Aorta (tissue), 5 donors: ENCODE data around the gene SPOP. TPM values are rescaled to one million over a fixed set of nuclear protein-coding genes. Genes with fewer than 3 reads are reported as not detected.

Source experiments
- ATAC-seq: fragments of 200-7000 bp; cut with Tn5 transposase; one replicate; pipeline ENCODE4 v1.9.1; 2022; ENCODE audit warnings: moderate library complexity; ENCODE audit not compliant: low FRiP score
- DNase-seq, 2 donors: peaks; one replicate each; pipeline ENCODE4 v3.0.0-alpha.2; 2020
- H3K27ac ChIP-seq, 2 donors: one replicate each; pipeline ENCODE4 v1.5.1; 2013; ENCODE audit warnings: low read length in 2 of 2, mild to moderate bottlenecking in 2 of 2, moderate library complexity in 2 of 2, control low read depth in 1 of 2, inconsistent platforms in 1 of 2, low read depth in 1 of 2
- H3K27me3 ChIP-seq, 2 donors: one replicate each; pipeline ENCODE4 v1.6.1; 2013; ENCODE audit warnings: control low read depth in 1 of 2, low read length in 1 of 2, mild to moderate bottlenecking in 1 of 2, moderate library complexity in 1 of 2; ENCODE audit not compliant: insufficient read depth in 2 of 2, control insufficient read depth in 1 of 2
- H3K36me3 ChIP-seq, 2 donors: one replicate each; pipeline ENCODE4 v1.6.1; 2013; ENCODE audit warnings: control low read depth in 1 of 2, low read length in 1 of 2, mild to moderate bottlenecking in 1 of 2; ENCODE audit not compliant: insufficient read depth in 2 of 2, control insufficient read depth in 1 of 2
- H3K4me1 ChIP-seq, 2 donors: one replicate each; pipeline ENCODE4 v1.6.1; 2013; ENCODE audit warnings: low read length in 2 of 2, control low read depth in 1 of 2, mild to moderate bottlenecking in 1 of 2, moderate library complexity in 1 of 2; ENCODE audit not compliant: insufficient read depth in 2 of 2, control insufficient read depth in 1 of 2
- H3K4me3 ChIP-seq, 2 donors: one replicate each; pipeline ENCODE4 v1.5.1; 2013; ENCODE audit warnings: low read length in 2 of 2, control low read depth in 1 of 2, mild to moderate bottlenecking in 1 of 2
- H3K9me3 ChIP-seq: one replicate; pipeline ENCODE4 v1.6.1; 2013; ENCODE audit warnings: mild to moderate bottlenecking, low read length; ENCODE audit not compliant: control insufficient read depth
- WGBS, 2 donors: extraction: QIAGEN DNeasy Blood & Tissue Kit; methylation state at CpG; one replicate each; pipeline ENCODE4 v1.1.7; 2013; 5-methylcytosine and 5-hydroxymethylcytosine counted together
- intact Hi-C, 2 donors: fragments of 100-400 bp; cut with DNase I; formaldehyde crosslinking; loops; one replicate each; pipeline versions ENCODE4 v1.14.2 to v1.15.0; 2022
- polyA plus RNA-seq, 2 donors: library from polyadenylated mRNA; stranded (reverse); fragments of 200-250 nt; gene quantifications; one replicate each; pipeline ENCODE4 v1.2.3, GENCODE V29; 2013
- total RNA-seq, 2 donors: library from RNA; stranded (reverse); fragmentation: NEBNext Ultra II Directional; extraction: Animal tissue kit (Norgen Biotek cat#: 25700); gene quantifications; one replicate each; pipeline ENCODE4 v1.2.1, GENCODE V29; 2021
- donor health status: healthy with polysubstance abuse.
- donor health status: Bipolar disorder and iron deficiency.
- donor health status: DM: no; HTN: no; CAD: no.
- donor health status: DM: no; HTN: no; CAD: no.
- donor health status: DM: yes; HTN: yes; CAD: no.

SPOP gene
- total and polyA plus RNA-seq, 4 donors, result 54.5 to 289 (median 86.8) TPM

DNA sequence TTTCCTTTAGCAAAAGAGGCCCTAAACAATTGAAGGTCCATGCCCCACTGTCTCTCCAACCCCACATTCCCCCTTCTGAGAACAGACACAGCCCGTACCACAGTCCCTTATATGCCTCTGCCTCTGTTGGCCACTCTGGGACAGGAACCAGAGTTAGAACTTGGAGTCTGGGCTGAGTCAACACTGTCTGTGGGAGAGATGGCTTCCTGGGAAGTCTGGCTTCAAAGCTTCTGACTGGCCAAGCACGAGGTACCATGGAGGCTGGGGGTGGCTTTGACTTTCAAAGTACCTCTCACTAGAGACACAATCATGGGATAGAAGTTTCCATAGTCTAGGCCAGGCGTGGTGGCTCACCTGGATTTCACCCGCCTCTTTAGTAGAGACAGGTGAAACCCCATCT is 14.9 kb upstream of the SPOP start:
- Histone ChIP-seq H3K27me3 (no peaks in the 10 kb centered on the region), H3K4me1 (peaks cover 0 to 3% of the 10 kb centered on the region in 2 donors), H3K4me3 (no peak overlapping the region), H3K9me3 (no peaks in the 10 kb centered on the region), H3K27ac (peak overlapping the region; percentile 68 to 98), H3K36me3 (no peaks in the 10 kb centered on the region)
- ATAC-seq, result no peak
- no peak for DNase-seq
- intact Hi-C loops, result loop anchor here (5.0 to 10.0 kb wide), 2 partner anchors 50 to 302 kb away; partner anchors contain the start of gene DLX3 (in 1 of the 2)
- WGBS, 2 donors, result 68 to 69% methylated on average over 4 of the region's 4 CpGs

DNA sequence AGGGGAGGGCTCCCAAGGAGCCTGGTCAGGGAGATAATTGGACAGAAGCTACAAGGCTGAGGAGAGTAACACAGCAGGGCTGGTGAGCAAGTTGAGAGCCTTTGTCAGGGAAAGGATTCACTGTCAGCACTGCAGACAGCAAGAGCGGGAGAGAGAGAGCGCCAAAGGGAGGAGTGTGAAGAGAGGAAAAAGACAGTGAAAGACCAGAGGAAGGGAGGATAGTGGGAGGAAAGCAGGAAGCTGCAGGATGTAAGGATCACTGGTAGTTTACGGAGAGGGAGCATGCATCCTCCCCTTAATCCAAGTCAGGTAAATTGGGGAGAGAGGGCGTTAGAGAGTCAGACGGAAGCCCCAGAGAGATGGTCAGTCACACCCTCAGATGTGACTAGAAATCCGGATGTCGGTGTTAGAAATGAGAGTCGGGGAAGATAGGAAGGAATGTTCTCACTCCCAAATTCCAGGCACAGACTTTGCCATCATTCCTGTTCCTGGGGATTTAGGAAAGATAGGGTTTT is 13.8 kb upstream of the SPOP start:
- 16 to 22% methylated on average over 8 of the region's 8 CpGs for WGBS, 2 donors
- peaks cover 0 to 3% of the 10 kb centered on the region in 2 donors for H3K4me1 ChIP-seq

DNA sequence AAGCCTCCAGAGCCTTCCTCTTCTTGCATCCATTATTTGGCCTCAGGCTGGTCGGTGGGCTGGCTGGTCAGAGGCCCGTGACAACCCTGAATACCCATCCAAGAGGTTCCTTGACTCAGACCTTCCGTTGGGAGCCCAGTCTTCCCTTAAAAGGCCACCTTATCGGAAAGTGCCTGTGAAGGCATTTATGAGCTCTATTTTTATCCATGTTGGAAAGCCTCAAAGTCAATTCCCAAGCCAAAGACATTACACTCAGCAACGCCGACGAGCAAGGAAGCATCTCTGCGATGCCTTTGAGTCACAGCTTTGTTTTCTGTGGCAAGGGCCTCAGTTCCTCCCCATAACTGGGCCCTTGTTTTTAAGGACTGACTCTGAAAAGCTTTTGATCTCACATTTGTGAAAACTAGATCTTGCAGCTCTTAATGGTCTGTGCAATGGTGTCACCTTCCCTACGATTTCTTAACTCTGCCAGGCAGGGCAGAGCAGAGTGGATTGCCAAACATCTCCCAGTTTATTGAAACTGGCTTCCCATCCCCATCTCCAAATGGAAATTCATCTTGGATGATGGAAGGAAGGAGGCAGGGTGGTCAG is 13.3 kb upstream of the SPOP start:
- 2 to 5% methylated on average over 9 of the region's 9 CpGs for WGBS, 2 donors
- Histone ChIP-seq H3K27me3 (no peaks in the 10 kb centered on the region), H3K9me3 (no peaks in the 10 kb centered on the region), H3K4me1 (peaks cover 0 to 3% of the 10 kb centered on the region in 2 donors), H3K27ac (peak overlapping the region; percentile 86 to 97), H3K36me3 (no peaks in the 10 kb centered on the region), H3K4me3 (no peak overlapping the region)
- intact Hi-C loops, result loop anchor here (5.0 to 10.0 kb wide), 2 partner anchors 49 to 304 kb away; partner anchors contain the start of gene DLX3 (in 1 of the 2)
- peak; percentile 86 for DNase-seq
- peak; percentile 84 for ATAC-seq

More for the DNA sequence above, 13.8 kb upstream of the SPOP start:
- H3K4me3 ChIP-seq, result no peak overlapping the region
- no peaks in the 10 kb centered on the region for H3K27me3 ChIP-seq
- no peaks in the 10 kb centered on the region for H3K36me3 ChIP-seq
- H3K27ac ChIP-seq, result peak overlapping the region; percentile 86 to 97
- DNase-seq, result no peak
- ATAC-seq, result peak; percentile 48
- no peaks in the 10 kb centered on the region for H3K9me3 ChIP-seq
- intact Hi-C loops, result loop anchor here (5.0 to 10.0 kb wide), 2 partner anchors 49 to 303 kb away; partner anchors contain the start of gene DLX3 (in 1 of the 2)

DNA sequence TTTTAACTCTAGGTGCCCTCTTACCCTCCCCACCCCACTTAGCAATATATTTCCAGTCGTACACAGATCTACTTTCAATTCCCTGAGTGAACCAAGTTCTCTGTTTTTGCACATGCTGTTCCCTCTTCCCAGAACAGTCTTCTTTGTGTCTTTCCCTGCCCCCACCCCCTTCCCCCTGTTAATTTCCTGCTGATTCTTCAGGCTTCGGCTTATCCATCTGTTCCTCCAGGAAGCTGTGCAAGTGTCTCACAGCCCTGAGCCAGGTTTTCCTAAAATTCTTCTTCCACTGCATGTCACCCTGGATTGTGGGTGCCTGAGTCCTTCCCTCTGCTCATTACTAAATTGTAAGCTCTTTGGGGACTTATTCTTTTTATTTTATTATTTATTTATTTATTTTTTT is 12.4 kb upstream of the SPOP start:
- intact Hi-C loops, result loop anchor here (5.0 to 10.0 kb wide), 2 partner anchors 48 to 305 kb away; partner anchors contain the start of gene DLX3 (in 1 of the 2)
- peaks cover 0 to 3% of the 10 kb centered on the region in 2 donors for H3K4me1 ChIP-seq

DNA sequence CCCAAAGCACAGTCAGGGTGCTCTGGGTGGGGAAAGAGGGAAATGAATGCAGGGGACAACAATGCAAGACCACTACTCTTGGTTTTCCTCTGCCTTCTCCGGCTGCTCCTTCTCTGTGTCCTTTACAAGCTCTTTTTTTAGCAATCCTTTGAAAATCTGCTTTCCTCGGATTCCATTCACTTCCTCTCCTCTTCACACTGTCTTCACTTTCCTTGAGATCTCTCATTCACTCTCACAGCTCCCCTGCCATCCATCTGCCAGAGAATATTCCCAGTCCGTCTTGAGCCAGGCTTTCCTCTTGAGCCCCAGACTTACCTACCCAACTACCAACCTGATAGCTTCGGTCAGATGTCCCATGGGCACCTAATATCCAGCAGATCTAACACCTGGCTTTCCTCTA is 11.0 kb upstream of the SPOP start:
- Histone ChIP-seq H3K27ac (peak overlapping the region; percentile 80 to 90), H3K4me1 (peaks cover 0 to 3% of the 10 kb centered on the region in 2 donors), H3K27me3 (no peaks in the 10 kb centered on the region), H3K36me3 (no peaks in the 10 kb centered on the region), H3K9me3 (no peaks in the 10 kb centered on the region), H3K4me3 (no peak overlapping the region)
- WGBS, 2 donors, result 70 to 77% methylated on average over 4 of the region's 4 CpGs
- no peak for DNase-seq
- intact Hi-C loops, result loop anchor here in 1 of 2 donors (2.0 kb wide), 1 partner anchor 72 kb away; no protein-coding TSS in a partner anchor
- ATAC-seq, result no peak

More for the DNA sequence above, 12.4 kb upstream of the SPOP start:
- WGBS, 2 donors, result 49 to 50% methylated on average over 2 of the region's 2 CpGs
- Histone ChIP-seq H3K4me3 (no peak overlapping the region), H3K9me3 (no peaks in the 10 kb centered on the region), H3K27me3 (no peaks in the 10 kb centered on the region), H3K27ac (peak overlapping the region; percentile 50 to 58), H3K36me3 (no peaks in the 10 kb centered on the region)
- no peak for DNase-seq
- ATAC-seq, result no peak

DNA sequence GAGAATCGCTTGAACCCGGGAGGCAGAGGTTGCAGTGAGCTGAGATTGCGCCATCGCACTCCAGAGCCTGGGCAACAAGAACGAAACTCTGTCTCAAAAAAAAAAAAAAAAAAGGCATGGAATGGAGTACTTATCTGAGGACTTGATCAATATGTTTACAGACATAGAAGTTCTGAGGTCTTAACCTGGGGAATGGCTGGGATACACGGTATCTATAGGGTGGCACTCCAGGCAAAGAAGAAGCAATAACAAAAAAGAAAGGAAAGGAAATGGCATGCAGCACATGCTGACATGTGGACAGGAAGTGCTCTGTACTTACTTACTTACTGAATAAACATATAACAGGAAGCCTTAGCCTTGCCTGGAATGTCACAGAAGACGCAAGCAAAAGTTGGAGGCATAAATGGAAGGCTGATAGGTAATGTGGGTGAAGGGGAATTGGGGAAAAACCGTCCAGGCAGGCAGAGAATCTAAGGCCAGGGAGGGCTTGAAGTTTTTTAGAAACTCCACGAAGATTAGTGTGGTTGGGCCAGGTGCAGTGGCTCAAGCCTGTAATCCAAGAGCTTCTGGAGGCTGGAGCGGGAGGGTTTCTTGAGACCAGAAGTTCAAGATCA is 10.1 kb upstream of the SPOP start:
- no peak overlapping the region for H3K4me3 ChIP-seq
- H3K4me1 ChIP-seq, result peaks cover 0 to 3% of the 10 kb centered on the region in 2 donors
- intact Hi-C loops, result loop anchor here in 1 of 2 donors (2.0 kb wide), 1 partner anchor 71 kb away; no protein-coding TSS in a partner anchor
- H3K9me3 ChIP-seq, result no peaks in the 10 kb centered on the region
- H3K36me3 ChIP-seq, result no peaks in the 10 kb centered on the region
- no peaks in the 10 kb centered on the region for H3K27me3 ChIP-seq
- no peak for ATAC-seq
- 46 to 50% methylated on average over 10 of the region's 10 CpGs for WGBS, 2 donors
- peak overlapping the region; percentile 80 to 90 for H3K27ac ChIP-seq
- DNase-seq, result no peak

DNA sequence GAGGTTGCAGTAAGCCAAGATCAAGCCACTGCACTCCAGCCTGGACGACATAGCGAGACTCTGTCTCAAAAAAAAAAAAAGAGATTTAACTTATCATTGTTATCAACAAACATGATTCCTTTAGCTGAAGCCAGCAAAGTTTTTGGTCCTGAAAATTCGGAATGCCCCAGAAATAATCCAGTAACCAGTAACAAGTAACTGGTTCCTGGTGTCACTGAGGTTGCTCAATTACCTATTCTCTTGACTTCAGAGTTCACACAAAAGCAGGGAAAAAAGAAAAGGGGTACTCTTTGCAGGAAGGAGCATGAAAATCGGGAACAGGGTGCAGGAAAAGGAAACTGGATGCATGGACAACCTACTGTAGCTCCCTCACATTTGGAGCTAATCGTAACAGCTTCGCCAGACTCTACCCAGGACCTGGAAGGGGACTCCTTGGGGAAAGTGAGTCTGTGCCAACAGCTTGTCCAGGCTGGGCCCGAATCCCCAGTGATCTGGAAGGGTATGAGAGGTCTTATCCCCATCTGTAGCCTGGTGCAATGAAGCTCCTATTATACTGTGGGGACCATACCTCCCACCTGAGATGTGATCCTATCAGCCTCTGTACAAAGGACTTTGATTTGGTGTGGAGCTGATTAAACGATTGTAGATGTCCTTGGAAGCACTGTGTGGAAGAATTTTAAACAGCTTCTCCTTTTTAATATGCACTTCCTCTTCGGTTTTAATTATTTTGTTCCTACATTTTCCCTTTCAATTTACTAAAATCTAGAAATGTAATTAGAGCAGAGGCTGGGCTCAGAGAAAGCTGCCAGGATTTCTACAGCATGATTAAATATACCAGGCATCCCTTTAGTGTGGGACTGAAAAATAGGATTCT is 3.4 kb upstream of the SPOP start:
- Histone ChIP-seq H3K4me1 (no peaks in the 10 kb centered on the region), H3K4me3 (no peak overlapping the region), H3K27ac (no peak overlapping the region), H3K36me3 (no peaks in the 10 kb centered on the region), H3K9me3 (no peaks in the 10 kb centered on the region), H3K27me3 (no peaks in the 10 kb centered on the region)
- intact Hi-C loops, result no loop called here
- ATAC-seq (no peak), DNase-seq (no peak)
- WGBS, 2 donors, result 46 to 54% methylated on average over 9 of the region's 9 CpGs

DNA sequence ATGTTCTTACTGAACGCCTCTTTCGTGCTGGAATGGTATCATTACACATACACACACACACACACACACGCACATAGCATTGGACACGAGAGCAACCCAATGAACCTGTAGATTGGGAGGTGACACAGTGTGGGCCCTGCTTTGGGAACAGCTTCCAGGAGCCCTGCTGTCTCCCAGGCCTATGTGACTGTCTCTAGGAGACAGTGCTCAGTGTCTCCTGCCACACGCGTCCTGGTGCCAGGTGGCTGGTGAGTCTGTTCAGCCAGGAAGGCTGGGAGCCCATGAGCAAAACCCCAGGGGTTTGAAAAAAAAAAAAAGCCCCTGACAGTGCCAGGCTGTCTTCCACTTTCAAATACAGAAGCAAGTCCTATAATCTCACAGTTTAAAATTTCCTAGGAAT is 2.4 kb upstream of the SPOP start:
- Histone ChIP-seq H3K9me3 (no peaks in the 10 kb centered on the region), H3K4me1 (no peaks in the 10 kb centered on the region), H3K27me3 (no peaks in the 10 kb centered on the region), H3K4me3 (no peak overlapping the region), H3K27ac (no peak overlapping the region), H3K36me3 (no peaks in the 10 kb centered on the region)
- 42 to 46% methylated on average over 6 of the region's 6 CpGs for WGBS, 2 donors
- intact Hi-C loops, result no loop called here
- no peak for ATAC-seq
- no peak for DNase-seq
